ENCODE data around the gene SULT1A3. TPM values are rescaled to one million over a fixed set of nuclear protein-coding genes. Genes with fewer than 3 reads are reported as not detected.

The SULT1A3 gene
- 10.4 TPM for total RNA-seq

DNA sequence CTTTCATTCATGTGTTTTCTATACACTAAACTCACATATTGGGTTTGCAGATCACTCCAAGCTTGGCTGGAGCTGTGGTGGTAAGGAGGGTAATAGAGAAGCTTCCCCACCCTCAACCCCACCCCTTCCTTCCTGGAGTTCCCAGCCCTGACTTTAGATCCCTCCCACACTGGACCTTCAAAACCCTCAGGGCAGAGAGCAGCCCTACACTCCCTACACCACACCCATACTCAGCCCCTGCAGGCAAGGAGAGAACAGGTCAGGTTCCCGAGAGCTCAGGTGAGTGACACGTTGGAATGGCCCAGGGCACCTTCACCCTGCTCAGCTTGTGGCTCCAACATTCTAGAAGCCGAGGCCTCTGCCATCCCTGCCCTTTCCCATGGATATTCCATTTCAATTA lies at the start of gene SULT1A3:
Gene SULT1A3 (plus strand): TSS at position 207 of the 400 bp plus-strand sequence. CDS start 1,474 bp downstream, outside the sequence.

DNA sequence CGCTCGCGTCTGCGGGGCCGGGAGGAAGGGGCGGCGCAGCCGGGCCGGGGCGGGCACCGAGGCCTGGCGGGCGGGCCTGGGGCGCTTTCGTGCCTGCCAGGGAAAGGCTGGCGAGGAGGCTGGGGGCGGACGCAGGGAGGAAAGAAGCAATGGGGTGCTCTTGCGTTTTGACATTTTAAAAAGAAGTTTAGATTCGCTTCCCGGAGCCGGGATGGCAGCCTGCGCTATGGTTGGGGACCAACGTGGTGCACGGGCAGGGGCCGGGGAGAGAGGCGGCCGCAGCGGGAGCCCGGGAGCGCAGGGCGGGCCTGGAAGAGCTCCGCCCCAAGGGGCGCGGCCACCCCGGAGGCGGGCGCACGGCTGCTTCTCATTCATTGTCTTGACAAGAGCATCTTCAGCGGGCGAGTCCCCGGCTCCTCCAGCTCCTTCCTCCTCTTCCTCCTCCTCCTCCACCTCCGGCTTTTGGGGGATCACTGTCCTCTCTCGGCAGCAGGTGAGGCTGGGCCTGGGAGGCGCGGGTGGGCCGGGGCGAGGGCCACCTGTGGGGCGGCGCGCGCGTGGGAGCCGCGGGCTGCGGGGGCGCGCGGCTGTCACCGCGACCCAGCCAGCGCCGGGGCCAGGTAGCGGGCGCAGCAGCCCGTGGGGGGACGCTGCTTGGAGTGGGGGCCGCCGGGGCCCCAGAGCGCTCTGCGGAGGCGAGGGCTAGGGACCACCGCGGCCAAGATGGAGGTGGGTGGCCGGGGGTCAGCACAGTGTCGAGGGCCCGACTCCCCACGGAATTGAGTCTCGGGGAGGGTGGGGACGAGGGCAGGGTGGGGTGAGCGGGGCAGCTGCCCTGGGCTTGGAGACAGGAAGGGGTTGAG lies 15.6 kb upstream of the SULT1A3 start, which contains the start of gene CORO1A:
Gene CORO1A (plus strand): TSS at position 370 of the 863 bp plus-strand sequence. CDS start 1,608 bp downstream, outside the sequence.

DNA sequence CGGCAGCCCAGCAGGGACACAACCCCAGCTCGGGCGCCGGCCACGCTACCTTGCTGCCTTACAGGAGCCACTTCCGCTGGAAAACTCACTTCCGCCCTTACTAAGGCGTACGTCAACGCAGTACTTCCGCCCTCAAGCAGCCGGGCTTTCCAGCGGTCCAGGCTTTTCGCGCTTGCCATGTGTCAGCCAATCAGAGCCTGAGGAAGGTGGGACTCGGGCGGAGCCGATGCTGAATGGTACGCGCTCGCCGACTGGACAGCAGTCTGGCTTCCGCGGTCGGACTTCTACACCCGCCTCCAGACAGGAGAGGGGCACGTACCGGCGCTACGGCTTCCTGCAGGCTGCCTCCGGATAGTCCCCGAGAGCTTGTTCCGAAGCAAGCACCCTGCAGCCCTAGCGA lies 5.4 kb upstream of the SULT1A3 start, which contains the start of the genes BOLA2B and SLX1A:
Gene BOLA2B (minus strand): TSS at position 52 of the 400 bp plus-strand sequence. CDS start 71 bp downstream, outside the sequence.
Gene SLX1A (plus strand): TSS at position 261 of the 400 bp plus-strand sequence. CDS start 210 bp downstream, outside the sequence.

DNA sequence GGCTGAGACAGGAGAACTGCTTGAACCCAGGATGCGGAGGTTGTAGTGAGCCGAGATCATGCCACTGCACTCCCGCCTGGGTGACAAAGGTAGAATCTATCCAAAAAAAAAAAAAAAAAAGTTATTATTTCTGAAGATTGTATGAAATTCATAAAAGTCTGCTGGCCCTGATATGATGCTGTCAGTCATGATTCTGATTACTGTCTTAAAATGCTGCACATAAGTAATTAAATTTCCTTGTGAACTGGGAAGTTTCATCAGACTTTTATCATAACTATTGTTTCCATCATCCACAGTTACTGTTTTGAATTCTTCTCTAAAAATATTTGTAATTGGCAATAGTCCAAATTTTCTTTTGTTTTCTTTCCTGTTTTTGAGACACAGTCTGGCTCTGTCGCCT lies 49.3 kb downstream of the SULT1A3 start, which contains the start of gene NPIPB13:
Gene NPIPB13 (minus strand): TSS at position 101 of the 400 bp plus-strand sequence. CDS start 2,906 bp downstream, outside the sequence.

Other genes with a start within 250 kb of the SULT1A3 start
- 30.3 TPM for gene TMEM219, start 237.2 kb upstream of the SULT1A3 start, total RNA-seq
- gene TAOK2, start 225.4 kb upstream of the SULT1A3 start, total RNA-seq = 56.0 TPM
- 23.4 TPM for gene HIRIP3, start 203.6 kb upstream of the SULT1A3 start, total RNA-seq
- 72.5 TPM for gene INO80E, start 203.0 kb upstream of the SULT1A3 start, total RNA-seq
- 2.7 TPM for gene DOC2A, start 188.2 kb upstream of the SULT1A3 start, total RNA-seq
- not detected for gene C16orf92, start 176.1 kb upstream of the SULT1A3 start, total RNA-seq
- gene TLCD3B, start 168.0 kb upstream of the SULT1A3 start, total RNA-seq = 39.7 TPM
- gene ALDOA, start 133.5 kb upstream of the SULT1A3 start, total RNA-seq = 426 TPM
- 70.4 TPM for gene PPP4C, start 123.3 kb upstream of the SULT1A3 start, total RNA-seq
- gene TBX6, start 107.3 kb upstream of the SULT1A3 start, total RNA-seq = 0.66 TPM
- gene YPEL3, start 103.0 kb upstream of the SULT1A3 start, total RNA-seq = 45.2 TPM
- 2.1 TPM for gene GDPD3, start 85.7 kb upstream of the SULT1A3 start, total RNA-seq
- 31.3 TPM for gene MAPK3, start 76.0 kb upstream of the SULT1A3 start, total RNA-seq
- 13.0 TPM for gene CORO1A, start 15.7 kb upstream of the SULT1A3 start, total RNA-seq
- gene BOLA2B, start 5.6 kb upstream of the SULT1A3 start, total RNA-seq = 50.9 TPM
- gene SLX1A, start 5.4 kb upstream of the SULT1A3 start, total RNA-seq = 11.5 TPM
- gene NPIPB13, start 49.2 kb downstream of the SULT1A3 start, total RNA-seq = not detected
- gene CD2BP2, start 156.1 kb downstream of the SULT1A3 start, total RNA-seq = 38.5 TPM
- 38.1 TPM for gene TBC1D10B, start 171.2 kb downstream of the SULT1A3 start, total RNA-seq
- 194 TPM for gene MYL11, start 175.5 kb downstream of the SULT1A3 start, total RNA-seq
- gene SEPTIN1, start 183.3 kb downstream of the SULT1A3 start, total RNA-seq = 0.44 TPM
- 18.3 TPM for gene ZNF48, start 196.2 kb downstream of the SULT1A3 start, total RNA-seq
- gene ZNF771, start 208.4 kb downstream of the SULT1A3 start, total RNA-seq = 8.4 TPM
- 20.0 TPM for gene DCTPP1, start 230.8 kb downstream of the SULT1A3 start, total RNA-seq
- 17.2 TPM for gene SEPHS2, start 246.6 kb downstream of the SULT1A3 start, total RNA-seq

Measured in camera-type eye (tissue), 1 donor.